KMS-11 (cell line): Measurements from ENCODE around the gene CPOX.

ENCODE experiments used
- H2AFZ ChIP-seq: fragments of 200-600 bp; sonication (generic); 2 replicates; pipeline ENCODE4 v1.6.1; 2016; ENCODE audit warnings: antibody characterized with exemption, mixed run types, low read depth
- H3K27ac ChIP-seq: fragments of 200-600 bp; sonication (generic); 2 replicates; pipeline ENCODE4 v1.6.1; 2016; ENCODE audit warnings: mild to moderate bottlenecking, mixed run types
- H3K27me3 ChIP-seq: fragments of 200-600 bp; sonication (generic); 2 replicates; pipeline ENCODE4 v1.6.1; 2017; ENCODE audit warnings: mild to moderate bottlenecking, low read depth, mixed run types, moderate library complexity; ENCODE audit not compliant: insufficient read depth
- H3K36me3 ChIP-seq: fragments of 200-600 bp; sonication (generic); 2 replicates; pipeline ENCODE4 v1.6.1; 2017; ENCODE audit warnings: mild to moderate bottlenecking, mixed run types; ENCODE audit not compliant: insufficient read depth
- H3K4me1 ChIP-seq: fragments of 200-600 bp; sonication (generic); 2 replicates; pipeline ENCODE4 v1.6.1; 2016; ENCODE audit warnings: mild to moderate bottlenecking, low read depth, mixed run types; ENCODE audit not compliant: poor library complexity, severe bottlenecking
- H3K4me2 ChIP-seq: fragments of 200-600 bp; sonication (generic); 2 replicates; pipeline ENCODE4 v1.7.0; 2016; ENCODE audit warnings: mild to moderate bottlenecking, mixed run types
- H3K4me3 ChIP-seq: fragments of 200-600 bp; sonication (generic); IDR thresholded peaks from 2 replicates; pipeline ENCODE4 v1.6.1; 2017; ENCODE audit warnings: low read depth, low read length, mixed read lengths; ENCODE audit not compliant: insufficient read depth
- H3K79me2 ChIP-seq: fragments of 200-600 bp; sonication (generic); 2 replicates; pipeline ENCODE4 v1.6.1; 2016; ENCODE audit warnings: low read depth, mixed run types; ENCODE audit not compliant: insufficient read depth
- H3K9ac ChIP-seq: fragments of 200-600 bp; sonication (generic); 2 replicates; pipeline ENCODE4 v1.6.1; 2016; ENCODE audit warnings: mild to moderate bottlenecking, mixed run types
- H4K20me1 ChIP-seq: fragments of 200-600 bp; sonication (generic); 2 replicates; pipeline ENCODE4 v1.6.1; 2016; ENCODE audit warnings: mild to moderate bottlenecking, mixed run types; ENCODE audit not compliant: insufficient read depth
- CTCF ChIP-seq: fragments of 200-600 bp; sonication (generic); conservative IDR thresholded peaks from 2 replicates; pipeline ENCODE4 v1.6.1; 2017; ENCODE audit warnings: low read depth, mild to moderate bottlenecking, antibody characterized with exemption, low read length, moderate library complexity, mixed read lengths

CPOX gene

GRCh38 chr3:98558100-98558827, 35.1 kb downstream of the CPOX start:
- no peak for TF ChIP-seq CTCF
- no peaks in the 10 kb centered on the region for H3K36me3 ChIP-seq
- H3K27ac ChIP-seq: peak overlapping the region; percentile 96
- H3K4me2 ChIP-seq: peak overlapping the region; percentile 98
- H3K4me3 ChIP-seq: peak overlapping the region; percentile 55
- H3K27me3 ChIP-seq: no peaks in the 10 kb centered on the region
- H3K4me1 ChIP-seq: peaks cover 88% of the 10 kb centered on the region
- no peaks in the 10 kb centered on the region for H3K79me2 ChIP-seq
- H2AFZ ChIP-seq: peak overlapping the region; percentile 47
- no peaks in the 10 kb centered on the region for H4K20me1 ChIP-seq
- H3K9ac ChIP-seq: peak overlapping the region; percentile 94; the same call in 1 of the 2 replicates

DNA sequence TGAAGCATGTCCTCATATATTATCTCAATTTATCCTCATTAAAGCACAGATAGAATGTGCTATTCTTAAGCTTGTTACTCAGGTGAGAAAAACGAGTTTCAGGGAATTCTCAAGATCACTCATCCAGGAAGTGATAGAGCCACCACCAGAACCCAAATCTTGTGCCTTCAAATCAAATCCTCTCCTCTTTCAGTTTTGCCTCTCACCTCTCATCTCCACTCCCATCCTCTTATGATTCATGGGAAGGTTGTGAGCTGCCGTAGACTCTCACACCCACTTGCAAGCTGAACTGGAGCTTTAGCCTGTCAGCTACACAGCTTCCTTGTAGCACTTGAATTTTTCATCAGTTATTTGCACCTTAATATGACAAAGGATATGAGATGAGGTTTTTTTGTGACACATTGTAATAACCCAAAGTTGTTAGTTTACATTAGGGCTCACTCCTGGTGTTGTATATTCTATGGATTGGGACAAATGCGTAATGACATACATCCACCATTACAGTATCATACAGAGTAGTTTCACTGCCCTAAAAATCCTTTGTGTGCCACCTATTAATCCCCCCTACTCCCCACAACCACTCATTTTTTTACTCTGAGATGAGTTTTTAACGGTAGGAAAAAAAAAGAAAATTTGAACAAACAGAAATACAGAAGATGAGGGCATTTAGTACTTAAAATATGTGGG, 35.9 kb downstream of the CPOX start:
- Histone ChIP-seq H3K27me3 (no peaks in the 10 kb centered on the region), H3K36me3 (no peaks in the 10 kb centered on the region), H3K9ac (peak overlapping the region; percentile 94), H3K4me3 (peak overlapping the region; percentile 55), H3K27ac (peak overlapping the region; percentile 96), H3K4me2 (peak overlapping the region; percentile 98), H2AFZ (peak overlapping the region; percentile 47), H3K79me2 (no peaks in the 10 kb centered on the region), H4K20me1 (no peaks in the 10 kb centered on the region), H3K4me1 (peaks cover 88% of the 10 kb centered on the region)
- TF ChIP-seq CTCF: no peak

- H3K9ac ChIP-seq: peak overlapping the region; percentile 94
- no peak for TF ChIP-seq CTCF
- peak overlapping the region; percentile 98 for H3K4me2 ChIP-seq
- H3K36me3 ChIP-seq: no peaks in the 10 kb centered on the region
- peak overlapping the region; percentile 96 for H3K27ac ChIP-seq
- peak overlapping the region; percentile 55 for H2AFZ ChIP-seq
- no peaks in the 10 kb centered on the region for H4K20me1 ChIP-seq
- H3K27me3 ChIP-seq: no peaks in the 10 kb centered on the region
- no peaks in the 10 kb centered on the region for H3K79me2 ChIP-seq
- H3K4me3 ChIP-seq: no peak overlapping the region
- H3K4me1 ChIP-seq: peaks cover 88% of the 10 kb centered on the region
These were observed 37.0 kb downstream of the CPOX start for GRCh38 chr3:98556164-98557130.

- Histone ChIP-seq H3K79me2 (no peaks in the 10 kb centered on the region), H4K20me1 (no peaks in the 10 kb centered on the region), H3K27me3 (no peaks in the 10 kb centered on the region), H3K9ac (peak overlapping the region; percentile 94), H3K27ac (peak overlapping the region; percentile 96), H3K36me3 (no peaks in the 10 kb centered on the region), H2AFZ (peak overlapping the region; percentile 55), H3K4me3 (no peak overlapping the region), H3K4me2 (peak overlapping the region; percentile 98), H3K4me1 (peaks cover 83% of the 10 kb centered on the region)
- TF ChIP-seq CTCF: no peak
These were observed 38.4 kb downstream of the CPOX start for GRCh38 chr3:98555025-98555379.
